HCT116 (cell line): ENCODE results near the gene ANKRD34C. TPM values are rescaled to one million over a fixed set of nuclear protein-coding genes. Genes with fewer than 3 reads are reported as not detected.

ENCODE experiments used
- ATAC-seq: fragments of 200-7000 bp; cut with Tn5 transposase; 2 replicates; pipeline ENCODE4 v1.9.1; 2020; ENCODE audit warnings: mild to moderate bottlenecking, moderate library complexity
- BruUV-seq: library from RNA; stranded (reverse); fragments of 400-500 nt; replicated peaks from 2 replicates; lab custom pipeline; 2021; lab: Mats Ljungman, UMichigan
- CTCF ChIA-PET: fragments of 300-600 bp; sonication (Branson Sonifier 250); formaldehyde crosslinking; loops from one replicate; lab custom pipeline; 2021; ENCODE audit warnings: antibody characterized with exemption; lab: Charles Lee
- POLR2A ChIA-PET: fragments of 300-600, 350-600 bp; sonication (Branson Sonifier 250); formaldehyde crosslinking; loops from one replicate; lab custom pipeline; 2021; ENCODE audit warnings: antibody characterized with exemption; lab: Charles Lee
- RAD21 ChIA-PET, 2 experiments: fragments of 300-600 bp; sonication (Branson Sonifier 250); formaldehyde crosslinking; loops; one replicate each; lab custom pipeline; 2023; ENCODE audit warnings: low total read pairs in 2 of 2; ENCODE audit not compliant: uncharacterized antibody in 2 of 2, unreplicated experiment in 2 of 2, low non-redundant PET in 1 of 2; lab: Charles Lee
- DNase-seq: peaks from one replicate; pipeline ENCODE4 v3.0.0-alpha.2; 2010; ENCODE audit warnings: low read depth, low spot score
- H2AFZ ChIP-seq: fragments of 200-600 bp; shearing (Covaris generic), sonication (generic); 2 replicates; pipeline ENCODE4 v1.6.1; 2017; ENCODE audit warnings: low read depth, mixed run types, mixed read lengths, antibody characterized with exemption, low read length; ENCODE audit not compliant: poor library complexity, severe bottlenecking
- H3K27ac ChIP-seq: 2 replicates; pipeline ENCODE4 v1.5.1; 2012; ENCODE audit warnings: low read depth, low read length
- H3K27me3 ChIP-seq: fragments of 200-600 bp; sonication (generic); 2 replicates; pipeline ENCODE4 v1.6.1; 2016; ENCODE audit warnings: mixed run types, low read length, mixed read lengths; ENCODE audit not compliant: insufficient read depth
- H3K36me3 ChIP-seq, 2 experiments: fragments of 200-500 bp in 1 of 2; fragments of 200-600 bp in 1 of 2; sonication (Bioruptor generic) in 1 of 2; sonication (generic) in 1 of 2; 2 replicates each; pipeline versions ENCODE4 v1.5.1 to v1.6.1; 2014 to 2016; ENCODE audit warnings: low read length in 2 of 2, inconsistent platforms in 1 of 2, mixed read lengths in 1 of 2, mixed run types in 1 of 2; ENCODE audit not compliant: insufficient read depth in 2 of 2, control insufficient read depth in 1 of 2
- H3K4me1 ChIP-seq, 2 experiments: fragments of 200-600 bp in 1 of 2; sonication (generic) in 1 of 2; 2 replicates each; pipeline versions ENCODE4 v1.5.1 to v1.6.1; 2012 to 2017; ENCODE audit warnings: low read length in 2 of 2, inconsistent platforms in 1 of 2, mild to moderate bottlenecking in 1 of 2, mixed read lengths in 1 of 2, mixed run types in 1 of 2, moderate library complexity in 1 of 2; ENCODE audit not compliant: insufficient read depth in 2 of 2, control insufficient read depth in 1 of 2
- H3K4me2 ChIP-seq: fragments of 200-600 bp; sonication (generic); 2 replicates; pipeline ENCODE4 v1.6.1; 2017; ENCODE audit warnings: mixed run types, low read length, mixed read lengths
- H3K4me3 ChIP-seq, 2 experiments: fragments of 200-600 bp in 1 of 2; sonication (generic) in 1 of 2; replicated peaks in 1 of 2; 2 replicates each; pipeline ENCODE4 v1.5.1; 2011 to 2016; ENCODE audit warnings: low read length in 2 of 2, control low read depth in 1 of 2, low read depth in 1 of 2, mild to moderate bottlenecking in 1 of 2, mixed read lengths in 1 of 2, mixed run types in 1 of 2
- H3K79me2 ChIP-seq: fragments of 200-600 bp; sonication (generic); 2 replicates; pipeline ENCODE4 v1.6.1; 2017; ENCODE audit warnings: mild to moderate bottlenecking, mixed run types, low read length, moderate library complexity, mixed read lengths; ENCODE audit not compliant: insufficient read depth
- H3K9ac ChIP-seq: fragments of 200-600 bp; sonication (generic); 2 replicates; pipeline ENCODE4 v1.6.1; 2016; ENCODE audit warnings: low read length, mixed read lengths
- H3K9me2 ChIP-seq: fragments of 200-600 bp; sonication (generic), shearing (Covaris generic); 2 replicates; pipeline ENCODE4 v1.6.1; 2017; ENCODE audit warnings: mixed run types, mild to moderate bottlenecking, moderate library complexity; ENCODE audit not compliant: insufficient read depth
- H3K9me3 ChIP-seq, 2 experiments: fragments of 200-500 bp in 1 of 2; fragments of 200-600 bp in 1 of 2; sonication (Bioruptor generic) in 1 of 2; sonication (generic) in 1 of 2; 2 replicates each; pipeline ENCODE4 v1.6.1; 2014 to 2017; ENCODE audit warnings: low read length in 2 of 2, mixed read lengths in 2 of 2, inconsistent platforms in 1 of 2, low read depth in 1 of 2, mild to moderate bottlenecking in 1 of 2, mixed run types in 1 of 2, moderate library complexity in 1 of 2; ENCODE audit not compliant: control insufficient read depth in 1 of 2, insufficient read depth in 1 of 2
- H4K20me1 ChIP-seq: fragments of 200-600 bp; sonication (generic), shearing (Covaris generic); 2 replicates; pipeline ENCODE4 v1.6.1; 2017; ENCODE audit warnings: mixed run types, mild to moderate bottlenecking, moderate library complexity; ENCODE audit not compliant: insufficient read depth
- CTCF ChIP-seq, 3 experiments: fragments of 200-600 bp in 1 of 3; sonication (generic) in 1 of 3; IDR thresholded peaks in 2 of 3; conservative IDR thresholded peaks in 1 of 3; 2 replicates each; pipeline ENCODE4 v1.5.1; 2012 to 2017; ENCODE audit warnings: low read depth in 2 of 3, low read length in 2 of 3, antibody characterized with exemption in 1 of 3, borderline replicate concordance in 1 of 3, control low read depth in 1 of 3, mild to moderate bottlenecking in 1 of 3, mixed read lengths in 1 of 3, mixed run types in 1 of 3, moderate library complexity in 1 of 3; ENCODE audit not compliant: insufficient read depth in 1 of 3
- POLR2AphosphoS5 ChIP-seq: IDR thresholded peaks from 2 replicates; pipeline ENCODE4 v1.6.1; 2011; ENCODE audit warnings: mild to moderate bottlenecking, low read depth, low read length, moderate library complexity
- TCF7L2 ChIP-seq: IDR thresholded peaks from 2 replicates; pipeline ENCODE4 v1.7.0; 2011; ENCODE audit warnings: borderline replicate concordance, inconsistent platforms; ENCODE audit not compliant: insufficient read depth, insufficient read length; ENCODE audit errors: extremely low read depth
- intact Hi-C: fragments of 100-400 bp; cut with micrococcal nuclease; formaldehyde crosslinking; loops from 2 replicates; pipeline ENCODE4 v1.10.0; 2022
- total RNA-seq: library from RNA; stranded (reverse); gene quantifications from one replicate; pipeline ENCODE4 v1.2.1, GENCODE V29; 2021; ENCODE audit not compliant: unreplicated experiment
- TF ChIP-seq, protein P1 (sequence below): IDR thresholded peaks from 2 replicates; pipeline ENCODE4 v1.6.1; 2011; ENCODE audit warnings: mild to moderate bottlenecking, low read length, moderate library complexity; ENCODE audit not compliant: insufficient replicate concordance; ENCODE audit errors: extremely low read depth

ANKRD34C gene
- total RNA-seq, 1 experiment from 2014 or later = not detected

- ATAC-seq (no peak), DNase-seq (no peak)
- intact Hi-C loops = no loop called here
- POLR2A ChIA-PET = interaction anchor here (0.6 kb wide), 1 partner anchor 151 kb away, joined by 3 read pairs; no protein-coding TSS in a partner anchor
- TF ChIP-seq CTCF (IDR thresholded peaks at IDR 0.05 in 2 of 3, conservative IDR thresholded peaks at IDR 0.05 in 1 of 3; ENCODE audit: borderline replicate concordance in 1 of 3, insufficient read depth in 1 of 3, low read depth in 2 of 3, low read length in 2 of 3) = no peak
- no peak for TF ChIP-seq TCF7L2
- TF ChIP-seq, protein P1, sequence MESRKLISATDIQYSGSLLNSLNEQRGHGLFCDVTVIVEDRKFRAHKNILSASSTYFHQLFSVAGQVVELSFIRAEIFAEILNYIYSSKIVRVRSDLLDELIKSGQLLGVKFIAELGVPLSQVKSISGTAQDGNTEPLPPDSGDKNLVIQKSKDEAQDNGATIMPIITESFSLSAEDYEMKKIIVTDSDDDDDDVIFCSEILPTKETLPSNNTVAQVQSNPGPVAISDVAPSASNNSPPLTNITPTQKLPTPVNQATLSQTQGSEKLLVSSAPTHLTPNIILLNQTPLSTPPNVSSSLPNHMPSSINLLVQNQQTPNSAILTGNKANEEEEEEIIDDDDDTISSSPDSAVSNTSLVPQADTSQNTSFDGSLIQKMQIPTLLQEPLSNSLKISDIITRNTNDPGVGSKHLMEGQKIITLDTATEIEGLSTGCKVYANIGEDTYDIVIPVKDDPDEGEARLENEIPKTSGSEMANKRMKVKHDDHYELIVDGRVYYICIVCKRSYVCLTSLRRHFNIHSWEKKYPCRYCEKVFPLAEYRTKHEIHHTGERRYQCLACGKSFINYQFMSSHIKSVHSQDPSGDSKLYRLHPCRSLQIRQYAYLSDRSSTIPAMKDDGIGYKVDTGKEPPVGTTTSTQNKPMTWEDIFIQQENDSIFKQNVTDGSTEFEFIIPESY = no peak
- no peak for TF ChIP-seq POLR2AphosphoS5
- BruUV-seq = no TSS peak
- H3K36me3 ChIP-seq = no peaks in the 10 kb centered on the region
- H3K4me2 ChIP-seq = no peak overlapping the region
- RAD21 ChIA-PET = no interaction called here
- H3K9ac ChIP-seq = no peak overlapping the region
- H3K4me1 ChIP-seq = peaks cover 0 to 9% of the 10 kb centered on the region in 2 experiments; a peak in 2 of 4 replicates
- H3K9me3 ChIP-seq = no peaks in the 10 kb centered on the region
- no peaks in the 10 kb centered on the region for H4K20me1 ChIP-seq
- no peaks in the 10 kb centered on the region for H3K9me2 ChIP-seq
- 0 out of 2 replicates have a peak, but pooled peaks cover 5% of the 10 kb centered on the region for H3K27me3 ChIP-seq
- no peaks in the 10 kb centered on the region for H3K79me2 ChIP-seq
- no peak overlapping the region for H2AFZ ChIP-seq
- CTCF ChIA-PET = no interaction called here
- no peak overlapping the region for H3K4me3 ChIP-seq
- no peak overlapping the region for H3K27ac ChIP-seq
Observed at GRCh38 chr15:79292011-79292410, 9.5 kb downstream of the ANKRD34C start.
